GM12874 (cell line): ENCODE results near the gene ABTB1.

Source experiments
- CTCF ChIP-seq: IDR thresholded peaks from 2 replicates; pipeline ENCODE4 v1.5.1; 2011; ENCODE audit warnings: low read depth, mild to moderate bottlenecking, control low read depth, low read length, moderate library complexity; ENCODE audit not compliant: insufficient read depth

ABTB1 gene

DNA sequence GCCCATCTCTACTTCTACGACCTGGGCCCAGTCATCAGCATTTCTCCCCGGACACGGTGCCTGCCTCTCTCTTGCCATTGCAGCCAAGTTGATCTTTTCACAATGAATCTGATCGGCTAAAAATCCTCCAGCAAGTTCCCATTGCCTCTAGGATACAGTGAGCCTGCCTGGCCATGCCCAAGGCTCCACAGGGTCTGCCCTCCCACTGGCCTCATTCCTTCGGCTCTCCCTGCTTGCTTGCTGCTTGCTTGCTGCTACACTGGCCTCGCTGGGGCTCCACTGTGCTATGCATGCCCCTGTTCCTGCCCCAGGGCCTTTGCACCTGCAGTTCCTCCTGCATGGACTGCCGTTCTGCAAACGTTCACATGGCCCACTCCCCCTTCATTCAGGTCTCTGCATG lies 2.0 kb downstream of the ABTB1 start:
- TF ChIP-seq CTCF: no peak

DNA sequence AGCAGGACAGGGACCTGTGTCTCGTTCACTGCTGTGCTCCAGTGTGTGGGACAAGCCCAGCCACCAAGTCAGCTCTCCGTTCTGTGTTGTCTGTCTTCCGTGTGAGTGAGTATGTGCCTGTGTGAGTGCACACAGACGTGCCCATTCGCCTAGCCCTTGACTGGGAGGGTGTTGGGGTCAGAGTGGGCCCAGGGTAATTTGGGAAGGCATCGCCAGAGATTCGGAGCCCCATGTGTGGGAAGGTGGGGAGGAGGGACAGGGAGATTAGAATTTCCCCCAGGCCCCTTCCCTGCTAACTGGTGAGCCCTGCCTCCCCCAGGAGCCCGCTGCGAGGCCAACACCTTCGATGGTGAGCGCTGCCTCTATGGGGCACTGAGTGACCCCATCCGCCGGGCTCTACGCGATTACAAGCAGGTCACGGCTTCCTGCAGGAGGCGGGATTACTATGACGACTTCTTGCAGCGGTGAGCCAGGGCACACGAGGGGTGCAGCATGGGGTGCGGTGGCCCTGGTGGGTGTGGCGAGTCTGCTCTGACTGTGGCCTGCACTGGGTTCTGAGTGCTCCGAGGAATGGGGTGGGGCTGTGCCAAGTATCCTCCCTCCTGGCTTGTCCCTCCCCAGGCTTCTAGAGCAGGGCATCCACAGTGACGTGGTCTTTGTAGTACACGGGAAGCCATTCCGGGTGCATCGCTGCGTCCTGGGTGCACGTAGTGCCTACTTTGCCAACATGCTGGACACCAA lies 3.1 kb downstream of the ABTB1 start:
- TF ChIP-seq CTCF: no peak

DNA sequence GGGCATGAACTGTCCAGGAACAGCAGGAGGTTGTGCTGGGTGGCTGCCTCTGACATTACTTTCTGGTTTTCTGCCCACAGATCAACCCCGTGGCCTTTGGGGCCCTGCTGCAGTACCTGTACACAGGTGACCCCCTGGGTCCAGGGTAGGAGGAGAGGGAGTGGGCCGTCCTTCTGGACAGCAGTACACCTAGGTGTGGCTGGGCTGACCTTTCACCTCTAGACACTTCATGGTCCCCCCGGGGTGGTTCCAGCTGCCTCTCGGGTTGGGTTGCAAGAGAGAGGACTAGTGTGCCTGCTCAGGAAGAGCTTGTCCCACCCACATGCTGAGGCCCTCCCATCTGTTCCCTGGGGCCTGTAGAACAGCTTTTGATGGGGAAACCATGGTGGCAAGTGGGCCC lies 3.7 kb downstream of the ABTB1 start:
- TF ChIP-seq CTCF: no peak

GRCh38 chr3:127676921-127677351 lies 4.2 kb downstream of the ABTB1 start:
- no peak for TF ChIP-seq CTCF

DNA sequence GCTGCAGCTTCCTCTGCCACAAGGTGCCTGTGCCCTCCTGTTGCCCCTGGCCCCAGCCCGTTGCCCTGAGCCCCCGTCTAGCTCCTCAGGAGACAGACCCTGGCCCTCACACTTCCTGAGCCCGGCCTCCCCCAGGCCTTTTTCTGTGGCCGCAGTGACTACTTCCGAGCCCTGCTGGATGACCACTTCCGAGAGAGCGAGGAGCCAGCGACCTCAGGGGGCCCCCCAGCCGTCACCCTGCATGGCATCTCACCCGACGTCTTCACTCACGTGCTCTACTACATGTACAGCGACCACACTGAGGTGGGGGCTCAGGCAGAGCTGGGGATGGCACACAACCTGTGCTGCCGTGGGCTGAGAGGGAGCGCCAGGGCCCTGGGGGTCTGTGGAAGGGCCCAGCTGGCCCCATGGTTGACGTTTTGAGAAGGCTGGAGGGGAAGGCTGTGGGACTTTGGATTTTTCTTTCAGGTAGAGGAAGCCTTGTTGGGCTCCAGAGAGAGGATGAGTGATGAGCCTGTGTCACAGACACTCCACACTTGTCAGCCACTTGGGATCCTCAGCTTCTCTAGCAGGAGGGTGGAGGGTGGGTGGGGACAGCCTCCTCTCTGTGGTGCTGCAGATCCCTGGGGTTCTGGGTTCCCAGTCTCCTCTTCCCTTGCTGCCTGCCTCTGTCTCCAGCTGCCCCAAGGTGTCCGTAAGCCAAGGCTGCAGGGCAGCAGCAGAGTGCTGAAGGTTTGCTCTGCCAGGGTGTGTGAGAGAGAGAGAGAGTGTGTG lies 5.0 kb downstream of the ABTB1 start:
- TF ChIP-seq CTCF: no peak

- TF ChIP-seq CTCF: no peak
Observed at GRCh38 chr3:127678315-127678599, 5.5 kb downstream of the ABTB1 start.

DNA sequence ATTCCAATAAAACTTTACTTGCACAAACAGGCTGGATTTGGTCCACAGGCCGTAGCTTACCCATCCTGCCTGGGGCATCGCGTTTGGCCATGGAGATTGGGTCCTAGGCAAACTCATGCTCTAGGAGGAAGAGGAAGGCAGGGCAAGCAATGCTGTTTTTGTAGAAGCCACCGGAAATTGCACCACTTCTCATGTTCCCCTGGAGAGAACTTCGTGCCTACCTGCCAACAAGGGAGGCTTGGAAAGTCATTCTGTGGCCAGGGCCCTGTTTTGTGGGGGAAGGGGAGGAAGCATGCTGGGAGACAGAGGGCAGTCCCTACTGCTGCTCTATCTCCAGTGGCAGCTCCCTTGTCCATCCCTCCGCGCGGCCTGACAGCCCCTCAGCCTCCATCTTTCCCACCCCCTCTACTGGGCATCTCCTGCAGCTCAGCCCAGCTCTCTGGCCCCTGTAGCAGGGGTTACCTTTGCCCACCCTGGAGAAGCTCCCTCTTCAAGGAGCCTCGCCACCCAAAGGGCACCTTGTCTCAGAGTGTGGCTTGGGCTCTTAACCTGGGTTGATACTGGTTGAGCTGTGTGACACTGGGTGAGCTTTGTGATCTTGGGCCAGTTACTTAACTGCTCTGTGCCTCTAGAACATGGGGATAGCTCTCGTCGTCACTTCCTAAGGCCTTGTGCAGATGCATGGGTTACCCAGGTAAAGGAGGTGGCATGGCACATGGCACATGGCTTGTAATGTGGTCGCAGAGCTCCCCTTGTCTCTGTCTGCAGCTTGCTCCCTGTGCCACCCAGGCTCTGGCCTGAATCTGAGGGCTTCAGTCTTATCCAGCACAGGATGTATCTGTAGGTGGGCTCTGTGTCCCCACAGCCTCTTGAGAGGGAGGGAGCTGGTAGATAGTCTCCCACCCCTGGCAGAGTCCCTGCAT lies 6.1 kb downstream of the ABTB1 start:
- TF ChIP-seq CTCF: no peak
